HepG2 (cell line): Measurements from ENCODE around the gene RPL36. TPM values are rescaled to one million over a fixed set of nuclear protein-coding genes. Genes with fewer than 3 reads are reported as not detected.

Experiments
- AGO2 ChIP-seq: fragments of 200-400 bp; formaldehyde crosslinking; optimal IDR thresholded peaks from 2 replicates; pipeline ENCODE3; 2017; ENCODE audit warnings: mild to moderate bottlenecking, low read depth, low read length, moderate library complexity
- ATF4 ChIP-seq, 2 experiments: fragments of 450-650 bp in 1 of 2; sonication (generic) in 1 of 2; formaldehyde crosslinking; IDR thresholded peaks; 2 replicates each; pipeline versions ENCODE4 v1.5.0 to v1.8.0; 2020 to 2022; ENCODE audit warnings: mild to moderate bottlenecking in 1 of 2, missing genetic modification reagents in 1 of 2
- BHLHE40 ChIP-seq: IDR thresholded peaks from 2 replicates; pipeline ENCODE4 v1.6.1; 2011; ENCODE audit warnings: low read length, improper control_type of control experiment
- BRD4 ChIP-seq: sonication (generic); formaldehyde crosslinking; IDR thresholded peaks from 2 replicates; pipeline ENCODE4 v1.4.0; 2020; ENCODE audit warnings: missing genetic modification reagents
- DMAP1 ChIP-seq: IDR thresholded peaks from 2 replicates; pipeline ENCODE4 v1.6.1; 2016
- ELF1 ChIP-seq: sonication (generic); formaldehyde crosslinking; IDR thresholded peaks from 2 replicates; pipeline ENCODE4 v1.4.0; 2020; ENCODE audit warnings: missing genetic modification reagents
- FOXK2 ChIP-seq: fragments of 450-650 bp; IDR thresholded peaks from 2 replicates; pipeline ENCODE4 v1.6.1; 2016
- GATAD2A ChIP-seq: IDR thresholded peaks from 2 replicates; pipeline ENCODE4 v1.6.1; 2016
- IRX3 ChIP-seq: sonication (generic); formaldehyde crosslinking; IDR thresholded peaks from 2 replicates; pipeline ENCODE4 v1.8.1; 2023; ENCODE audit warnings: mild to moderate bottlenecking, low read depth, missing genetic modification reagents, borderline replicate concordance
- KDM4B ChIP-seq: sonication (generic); formaldehyde crosslinking; IDR thresholded peaks from 2 replicates; pipeline ENCODE4 v1.4.0; 2020; ENCODE audit warnings: missing genetic modification reagents
- MEIS1 ChIP-seq: sonication (generic); formaldehyde crosslinking; IDR thresholded peaks from 2 replicates; pipeline ENCODE4 v1.9.0; 2021; ENCODE audit warnings: mild to moderate bottlenecking, missing genetic modification reagents, moderate library complexity, borderline replicate concordance
- RELA ChIP-seq: sonication (generic); formaldehyde crosslinking; IDR thresholded peaks from 2 replicates; pipeline ENCODE4 v1.4.0; 2020; ENCODE audit warnings: missing genetic modification reagents
- SRSF4 ChIP-seq: fragments of 200-400 bp; formaldehyde crosslinking; IDR thresholded peaks from one replicate; pipeline ENCODE4 v1.6.1; 2018; ENCODE audit warnings: mild to moderate bottlenecking, low read depth, low read length, moderate library complexity; ENCODE audit not compliant: poor library complexity, severe bottlenecking
- SSRP1 ChIP-seq: IDR thresholded peaks from 2 replicates; pipeline ENCODE4 v1.6.1; 2016; ENCODE audit warnings: control low read depth
- TARDBP ChIP-seq: sonication (generic); formaldehyde crosslinking; IDR thresholded peaks from 2 replicates; pipeline ENCODE4 v1.8.0; 2022; ENCODE audit warnings: mild to moderate bottlenecking, missing genetic modification reagents
- TBX3 ChIP-seq: fragments of 450-650 bp; IDR thresholded peaks from 2 replicates; pipeline ENCODE4 v1.6.1; 2017; ENCODE audit warnings: antibody characterized with exemption, mild to moderate bottlenecking, inconsistent platforms, borderline replicate concordance
- TFAP4 ChIP-seq: sonication (generic); IDR thresholded peaks from 2 replicates; pipeline ENCODE4 v1.6.1; 2016; ENCODE audit warnings: low read depth, borderline replicate concordance
- USF2 ChIP-seq, 2 experiments: sonication (generic) in 1 of 2; formaldehyde crosslinking in 1 of 2; IDR thresholded peaks; 2 replicates each; pipeline versions ENCODE4 v1.5.1 to v1.6.1; 2011 to 2020; ENCODE audit warnings: borderline replicate concordance in 1 of 2, low read depth in 1 of 2, low read length in 1 of 2, mild to moderate bottlenecking in 1 of 2, missing genetic modification reagents in 1 of 2, moderate library complexity in 1 of 2
- ZFP1 ChIP-seq: IDR thresholded peaks from 2 replicates; pipeline ENCODE4 v1.6.1; 2016
- ZNF235 ChIP-seq: sonication (generic); formaldehyde crosslinking; IDR thresholded peaks from 2 replicates; pipeline ENCODE4 v1.8.1; 2023; ENCODE audit warnings: mild to moderate bottlenecking, missing genetic modification reagents, borderline replicate concordance
- ZNF264 ChIP-seq: sonication (generic); formaldehyde crosslinking; IDR thresholded peaks from 2 replicates; pipeline ENCODE4 v1.4.0; 2020; ENCODE audit warnings: missing genetic modification reagents
- ZNF614 ChIP-seq: IDR thresholded peaks from 2 replicates; pipeline ENCODE4 v1.6.1; 2018; ENCODE audit warnings: missing biosample characterization, missing genetic modification reagents, inconsistent platforms, borderline replicate concordance
- ZNF709 ChIP-seq: sonication (generic); formaldehyde crosslinking; IDR thresholded peaks from 2 replicates; pipeline ENCODE4 v1.5.0; 2020; ENCODE audit warnings: mild to moderate bottlenecking, missing genetic modification reagents
- ZNF850 ChIP-seq: sonication (generic); formaldehyde crosslinking; conservative IDR thresholded peaks from 2 replicates; pipeline ENCODE4 v1.9.0; 2021; ENCODE audit warnings: mild to moderate bottlenecking, missing genetic modification reagents
- ZNF883 ChIP-seq: sonication (generic); formaldehyde crosslinking; IDR thresholded peaks from 2 replicates; pipeline ENCODE4 v1.5.1; 2020; ENCODE audit warnings: mild to moderate bottlenecking, missing genetic modification reagents; ENCODE audit errors: not compliant biosample characterization
- polyA plus RNA-seq, 8 experiments: library from polyadenylated mRNA; depleted of rRNA in 3 of 8; stranded (reverse) in 7 of 8; unstranded in 1 of 8; fragments of >200 nt; fragmentation: Illumina TruSeq in 4 of 8; extraction: Trizol in 4 of 8; gene quantifications; 2 replicates each; pipeline versions ENCODE4 v1.2.1 to v1.2.3, GENCODE V29; 2011 to 2016; ENCODE audit warnings: low read depth in 4 of 8, missing spikeins in 1 of 8, mixed read lengths in 1 of 8; ENCODE audit not compliant: insufficient read depth in 1 of 8
- total RNA-seq, 5 experiments: library from RNA; depleted of rRNA; stranded (reverse); fragments of >200 nt; fragmentation: Illumina TruSeq; extraction: Trizol; gene quantifications; 2 replicates each; pipeline ENCODE4 v1.2.3, GENCODE V29; 2016; ENCODE audit warnings: low read depth in 1 of 5

Gene RPL36
- total and polyA plus RNA-seq, 2 of the 13 experiments (the other 11 are each of a cell fraction or from before 2014, with no cell fraction given): 706 to 740 TPM

- TF ChIP-seq USF2 (IDR thresholded peaks at IDR 0.05; ENCODE audit: low read depth, low read length): peak; percentile 94
- TF ChIP-seq USF2 (CRISPR knock-in tag; IDR thresholded peaks at IDR 0.05; ENCODE audit: borderline replicate concordance): peak; percentile 98; the same call in 1 of the 2 replicates
- TF ChIP-seq ZNF883 (CRISPR knock-in tag): peak; percentile 38
- peak; percentile 51 for TF ChIP-seq ZNF614 (CRISPR knock-in tag)
- TF ChIP-seq TARDBP (CRISPR knock-in tag): peak; percentile 55; the same call in 1 of the 2 replicates
- no peak for TF ChIP-seq AGO2
- 0 out of 2 replicates have a peak, but pooled peaks have one; percentile 37 for TF ChIP-seq ZNF235 (CRISPR knock-in tag)
- TF ChIP-seq TFAP4: peak; percentile 48; the same call in 1 of the 2 replicates
- TF ChIP-seq SRSF4: no peak
- peak; percentile 54; the same call in 1 of the 2 replicates for TF ChIP-seq BRD4 (CRISPR knock-in tag)
- TF ChIP-seq ELF1 (CRISPR knock-in tag): peak; percentile 97
- TF ChIP-seq GATAD2A (CRISPR knock-in tag): peak; percentile 50
- 0 out of 2 replicates have a peak, but pooled peaks have one; percentile 50 for TF ChIP-seq ZNF850 (CRISPR knock-in tag)
- TF ChIP-seq TBX3: peak; percentile 44; the same call in 1 of the 2 replicates
- 0 out of 2 replicates have a peak, but pooled peaks have one; percentile 8 for TF ChIP-seq ZNF264 (CRISPR knock-in tag)
- TF ChIP-seq IRX3: no peak
- TF ChIP-seq FOXK2: peak; percentile 15; the same call in 1 of the 2 replicates
- no peak for TF ChIP-seq RELA (CRISPR knock-in tag)
- 0 out of 2 replicates have a peak, but pooled peaks have one; percentile 33 for TF ChIP-seq ZNF709 (CRISPR knock-in tag)
- TF ChIP-seq ZFP1: no peak
- 0 out of 2 replicates have a peak, but pooled peaks have one; percentile 5 for TF ChIP-seq KDM4B
- TF ChIP-seq ATF4 (CRISPR knock-in tag; IDR thresholded peaks at IDR 0.05): peak in 1 of 2 experiments; percentile 41; a peak in 1 of 4 replicates
- TF ChIP-seq BHLHE40: peak; percentile 89
- TF ChIP-seq DMAP1: peak; percentile 72
- TF ChIP-seq SSRP1: no peak
- peak; percentile 16; the same call in 1 of the 2 replicates for TF ChIP-seq MEIS1 (CRISPR knock-in tag)
Observed at GRCh38 chr19:5680437-5681368, 9.4 kb upstream of the RPL36 start, which contains the start of the genes HSD11B1L and MICOS13 (continued).
